ENCODE measurements around the gene OR4K2.

- TF ChIP-seq CTCF (IDR thresholded peaks at IDR 0.05 in 8 of 11, conservative IDR thresholded peaks at IDR 0.05 in 3 of 11) (no peak), POLR2AphosphoS5 (IDR thresholded peaks at IDR 0.05) (no peak), POLR2A (IDR thresholded peaks at IDR 0.05) (no peak)
These were observed 20.3 kb downstream of the OR4K2 start for GRCh38 chr14:19895282-19895681.

All from spleen (tissue), 7 donors.